ENCODE data around the gene CRTC2. TPM values are rescaled to one million over a fixed set of nuclear protein-coding genes. Genes with fewer than 3 reads are reported as not detected.
A peak's percentile ranks its signal among the peaks of the same experiment; 100 is the strongest.
"Not testable (repeated sequence)": the region's sequence is repeated elsewhere in the genome, so short reads cannot be mapped to it uniquely, and the experiment has no call there.

CRTC2 gene
- total RNA-seq, 1 experiment from 2014 or later, result 39.3 TPM

- Histone ChIP-seq H3K36me3 (ENCODE audit: control insufficient read depth, insufficient read depth, low read length) (no peaks in the 10 kb centered on the region), H3K4me1 (ENCODE audit: control insufficient read depth, insufficient read depth, low read length) (no peaks in the 10 kb centered on the region), H3K27me3 (ENCODE audit: control insufficient read depth, insufficient read depth, low read length) (no peaks in the 10 kb centered on the region), H3K4me3 (ENCODE audit: low read depth in 2 of 2, low read length in 2 of 2) (no peak overlapping the region), H3K9me3 (ENCODE audit: control insufficient read depth, insufficient read depth, low read depth, low read length) (no peaks in the 10 kb centered on the region), H3K27ac (ENCODE audit: low read length) (no peak overlapping the region)
- no peak for ATAC-seq
- DNase-seq (ENCODE audit: low read depth, low spot score), result no peak
- in situ Hi-C loops (cut with HindIII; ENCODE audit: low pct_unique_long_range_greater_than_20kb, low sequenced_read_pairs) (no loop called here), intact Hi-C loops (cut with micrococcal nuclease; ENCODE audit: unreplicated experiment) (no loop called here)
- BruUV-seq (replicated peaks), result no TSS peak
- POLR2A ChIA-PET, result interaction anchor here (0.6 kb wide), 1 partner anchor 30 kb away, joined by 4 read pairs; no protein-coding TSS in a partner anchor
- CTCF ChIA-PET, result interaction anchor here (1.0 kb wide), 1 partner anchor 240 kb away, joined by 4 read pairs; no protein-coding TSS in a partner anchor
- TF ChIP-seq SIN3A (IDR thresholded peaks at IDR 0.05; ENCODE audit: borderline replicate concordance, insufficient read depth, low read depth, low read length), result no peak
- no peak for TF ChIP-seq CTCF (IDR thresholded peaks at IDR 0.05)
- no peak for TF ChIP-seq POLR2AphosphoS5 (IDR thresholded peaks at IDR 0.05; ENCODE audit: low read depth, low read length)
- TF ChIP-seq REST (IDR thresholded peaks at IDR 0.05; ENCODE audit: insufficient read depth in 1 of 2, low read depth in 2 of 2, low read length in 1 of 2), result no peak
- TF ChIP-seq TCF7L2 (IDR thresholded peaks at IDR 0.05; ENCODE audit: low read depth, low read length), result no peak
Measured at GRCh38 chr1:154000420-154000819, 42.0 kb upstream of the CRTC2 start.

- H3K4me3 ChIP-seq (ENCODE audit: low read depth in 2 of 2, low read length in 2 of 2); H3K9me3 ChIP-seq (ENCODE audit: control insufficient read depth, insufficient read depth, low read depth, low read length); intact Hi-C loops (cut with micrococcal nuclease; ENCODE audit: unreplicated experiment); H3K4me1 ChIP-seq (ENCODE audit: control insufficient read depth, insufficient read depth, low read length); BruUV-seq (replicated peaks); DNase-seq (ENCODE audit: low read depth, low spot score); in situ Hi-C loops (cut with HindIII; ENCODE audit: low pct_unique_long_range_greater_than_20kb, low sequenced_read_pairs); H3K36me3 ChIP-seq (ENCODE audit: control insufficient read depth, insufficient read depth, low read length); H3K27me3 ChIP-seq (ENCODE audit: control insufficient read depth, insufficient read depth, low read length); H3K27ac ChIP-seq (ENCODE audit: low read length); CTCF ChIA-PET: not testable (repeated sequence)
- POLR2A ChIA-PET, result interaction anchor here (0.6 kb wide), 1 partner anchor 50 kb away, joined by 8 read pairs; the partner anchor contains the start of gene DENND4B
- 0 out of 2 replicates have a peak, but pooled peaks have one; percentile 11 for ATAC-seq
Measured at GRCh38 chr1:153996882-153997281, 38.5 kb upstream of the CRTC2 start.

- in situ Hi-C loops (cut with HindIII; ENCODE audit: low pct_unique_long_range_greater_than_20kb, low sequenced_read_pairs), result no loop called here
- CTCF ChIA-PET, result interaction anchor here (0.7 kb wide), 1 partner anchor 194 kb away, joined by 3 read pairs; no protein-coding TSS in a partner anchor
Measured at GRCh38 chr1:153995640-153996039, 37.2 kb upstream of the CRTC2 start.

More at GRCh38 chr1:153995640-153996039, 37.2 kb upstream of the CRTC2 start:
- BruUV-seq (replicated peaks), result no TSS peak
- intact Hi-C loops (cut with micrococcal nuclease; ENCODE audit: unreplicated experiment), result no loop called here
- Histone ChIP-seq H3K9me3 (ENCODE audit: control insufficient read depth, insufficient read depth, low read depth, low read length) (no peaks in the 10 kb centered on the region), H3K27me3 (ENCODE audit: control insufficient read depth, insufficient read depth, low read length) (no peaks in the 10 kb centered on the region), H3K4me1 (ENCODE audit: control insufficient read depth, insufficient read depth, low read length) (peaks cover 12% of the 10 kb centered on the region), H3K36me3 (ENCODE audit: control insufficient read depth, insufficient read depth, low read length) (peaks cover 18% of the 10 kb centered on the region), H3K4me3 (ENCODE audit: low read depth in 2 of 2, low read length in 2 of 2) (no peak overlapping the region), H3K27ac (ENCODE audit: low read length) (no peak overlapping the region)
- DNase-seq (ENCODE audit: low read depth, low spot score) (no peak), ATAC-seq (no peak)
- TF ChIP-seq SIN3A (IDR thresholded peaks at IDR 0.05; ENCODE audit: borderline replicate concordance, insufficient read depth, low read depth, low read length) (no peak), TCF7L2 (IDR thresholded peaks at IDR 0.05; ENCODE audit: low read depth, low read length) (no peak), CTCF (IDR thresholded peaks at IDR 0.05) (no peak), POLR2AphosphoS5 (IDR thresholded peaks at IDR 0.05; ENCODE audit: low read depth, low read length) (no peak; the same call in 1 of the 2 replicates), REST (IDR thresholded peaks at IDR 0.05; ENCODE audit: insufficient read depth in 1 of 2, low read depth in 2 of 2, low read length in 1 of 2) (no peak)
- POLR2A ChIA-PET, result no interaction called here
